ENCODE results near the gene TBX18.

DNA sequence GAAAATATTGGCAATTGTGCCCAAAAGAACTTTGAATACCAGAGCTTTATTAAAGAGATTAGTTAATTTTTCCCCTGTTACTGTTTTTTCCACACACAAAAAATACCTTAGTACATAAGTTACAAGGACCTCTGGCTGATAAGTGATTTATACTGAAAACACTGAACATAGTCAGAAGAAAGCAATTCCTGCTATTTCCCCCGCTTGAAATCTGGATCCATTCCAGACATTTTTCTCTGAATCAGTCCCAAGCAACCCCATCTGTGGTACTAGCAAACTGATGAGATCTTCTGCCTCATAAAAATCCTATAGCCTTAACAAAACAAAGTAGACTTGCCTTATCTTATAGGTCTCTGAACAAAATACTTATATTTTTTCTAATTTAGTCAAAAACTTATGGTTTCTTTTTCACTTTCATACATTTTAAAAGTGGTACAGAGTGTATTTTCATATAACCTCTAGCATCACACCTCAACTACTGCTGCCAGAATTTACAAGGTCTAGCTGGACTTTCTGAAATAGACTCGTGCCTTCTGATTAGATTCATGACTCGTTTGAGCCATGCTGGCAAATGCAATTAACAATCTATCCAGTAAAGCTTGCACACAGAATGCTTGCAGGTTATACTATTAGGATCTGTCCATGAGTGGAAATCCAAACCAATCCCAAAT, 111.9 kb downstream of the TBX18 start:
- TF ChIP-seq, protein P1, sequence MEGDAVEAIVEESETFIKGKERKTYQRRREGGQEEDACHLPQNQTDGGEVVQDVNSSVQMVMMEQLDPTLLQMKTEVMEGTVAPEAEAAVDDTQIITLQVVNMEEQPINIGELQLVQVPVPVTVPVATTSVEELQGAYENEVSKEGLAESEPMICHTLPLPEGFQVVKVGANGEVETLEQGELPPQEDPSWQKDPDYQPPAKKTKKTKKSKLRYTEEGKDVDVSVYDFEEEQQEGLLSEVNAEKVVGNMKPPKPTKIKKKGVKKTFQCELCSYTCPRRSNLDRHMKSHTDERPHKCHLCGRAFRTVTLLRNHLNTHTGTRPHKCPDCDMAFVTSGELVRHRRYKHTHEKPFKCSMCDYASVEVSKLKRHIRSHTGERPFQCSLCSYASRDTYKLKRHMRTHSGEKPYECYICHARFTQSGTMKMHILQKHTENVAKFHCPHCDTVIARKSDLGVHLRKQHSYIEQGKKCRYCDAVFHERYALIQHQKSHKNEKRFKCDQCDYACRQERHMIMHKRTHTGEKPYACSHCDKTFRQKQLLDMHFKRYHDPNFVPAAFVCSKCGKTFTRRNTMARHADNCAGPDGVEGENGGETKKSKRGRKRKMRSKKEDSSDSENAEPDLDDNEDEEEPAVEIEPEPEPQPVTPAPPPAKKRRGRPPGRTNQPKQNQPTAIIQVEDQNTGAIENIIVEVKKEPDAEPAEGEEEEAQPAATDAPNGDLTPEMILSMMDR (conservative IDR thresholded peaks at IDR 0.05 in 1 of 2, IDR thresholded peaks at IDR 0.05 in 1 of 2; ENCODE audit: low read depth in 1 of 2, low read length in 2 of 2) = no peak
- TF ChIP-seq EZH2 (IDR thresholded peaks at IDR 0.05; ENCODE audit: low read length, missing control alignments) = no peak

Data from fibroblast of lung (primary cell).